SU-DHL-6 (cell line): ENCODE data around the gene TMEM59L.

Experiments used
- H2AFZ ChIP-seq: fragments of 200-600 bp; sonication (generic); 2 replicates; pipeline ENCODE4 v1.6.1; 2014; ENCODE audit warnings: low read depth, mild to moderate bottlenecking, moderate library complexity, mixed read lengths, antibody characterized with exemption, low read length; ENCODE audit not compliant: severe bottlenecking
- H3F3A ChIP-seq: fragments of 200-600 bp; shearing (Covaris generic); 2 replicates; pipeline ENCODE4 v1.6.0; 2016; ENCODE audit warnings: antibody characterized with exemption, mild to moderate bottlenecking; ENCODE audit not compliant: insufficient read depth
- H3K27ac ChIP-seq: fragments of 200-600 bp; sonication (generic); 2 replicates; pipeline ENCODE4 v1.5.1; 2016; ENCODE audit warnings: low read depth, mild to moderate bottlenecking, low read length, moderate library complexity, mixed read lengths
- H3K27me3 ChIP-seq: fragments of 200-600 bp; sonication (generic), shearing (Covaris generic); 2 replicates; pipeline ENCODE4 v1.6.0; 2014; ENCODE audit warnings: mild to moderate bottlenecking, low read length
- H3K36me3 ChIP-seq: fragments of 200-600 bp; sonication (generic); 2 replicates; pipeline ENCODE4 v1.6.1; 2014; ENCODE audit warnings: mild to moderate bottlenecking, low read length, mixed read lengths
- H3K4me2 ChIP-seq: fragments of 300-600, 200-600 bp; shearing (Covaris generic), sonication (generic); 2 replicates; pipeline ENCODE4 v1.6.0; 2014; ENCODE audit warnings: low read length, low read depth, mild to moderate bottlenecking; ENCODE audit not compliant: poor library complexity, severe bottlenecking
- H3K4me3 ChIP-seq: fragments of 200-600 bp; sonication (generic); 2 replicates; pipeline ENCODE4 v1.5.1; 2014; ENCODE audit warnings: antibody characterized with exemption, low read length, mild to moderate bottlenecking, mixed read lengths; ENCODE audit not compliant: insufficient read depth, poor library complexity, severe bottlenecking
- H3K79me2 ChIP-seq: fragments of 200-600 bp; sonication (generic); 2 replicates; pipeline ENCODE4 v1.6.1; 2014; ENCODE audit warnings: mild to moderate bottlenecking, low read length, moderate library complexity; ENCODE audit not compliant: insufficient read depth
- H3K9ac ChIP-seq: fragments of 200-600 bp; sonication (generic); 2 replicates; pipeline ENCODE4 v1.7.0; 2014; ENCODE audit warnings: mild to moderate bottlenecking, low read length
- H3K9me2 ChIP-seq: fragments of 200-600 bp; sonication (generic); replicated peaks from 2 replicates; pipeline ENCODE4 v1.6.1; 2014; ENCODE audit warnings: low read length; ENCODE audit not compliant: insufficient read depth
- H3K9me3 ChIP-seq: fragments of 200-600 bp; sonication (generic); 2 replicates; pipeline ENCODE4 v1.6.1; 2014; ENCODE audit warnings: low read length, mixed read lengths; ENCODE audit not compliant: insufficient read depth
- H4K20me1 ChIP-seq: fragments of 200-600 bp; sonication (generic); 2 replicates; pipeline ENCODE4 v1.6.1; 2014; ENCODE audit warnings: low read depth, mild to moderate bottlenecking, antibody characterized with exemption, low read length, moderate library complexity, mixed read lengths
- EZH2phosphoT487 ChIP-seq: fragments of 200-600 bp; sonication (generic), shearing (Covaris generic); conservative IDR thresholded peaks from 2 replicates; pipeline ENCODE4 v1.6.1; 2018; ENCODE audit warnings: mild to moderate bottlenecking, antibody characterized with exemption, low read length, moderate library complexity, mixed read lengths
- TF ChIP-seq, protein P1 (sequence below): fragments of 200-600 bp; sonication (generic); IDR thresholded peaks from one replicate; pipeline ENCODE4 v1.5.1; 2017; ENCODE audit warnings: antibody characterized with exemption, mild to moderate bottlenecking, low read length, moderate library complexity; ENCODE audit not compliant: insufficient read depth, poor library complexity, severe bottlenecking

Gene TMEM59L

DNA sequence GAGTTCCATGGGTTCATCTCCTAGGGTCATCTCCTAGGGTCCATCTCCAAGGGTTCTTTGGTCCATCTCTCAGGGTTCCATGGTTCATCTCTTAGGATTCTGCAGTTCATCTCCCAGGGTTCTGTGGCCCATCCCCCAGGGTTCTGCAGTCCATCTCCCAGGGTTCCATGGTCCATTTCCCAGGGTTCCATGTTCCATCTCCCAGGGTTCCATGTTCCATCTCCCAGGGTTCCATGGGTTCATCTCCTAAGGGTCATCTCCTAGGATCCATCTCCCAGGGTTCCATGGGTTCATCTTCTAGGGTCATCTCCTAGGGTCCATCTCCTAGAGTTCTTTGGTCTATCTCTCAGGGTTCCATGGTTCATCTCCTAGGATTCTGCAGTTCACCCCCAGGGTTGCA, 4.9 kb downstream of the TMEM59L start:
- Histone ChIP-seq H3F3A (no peaks in the 10 kb centered on the region), H2AFZ (no peak overlapping the region), H3K27ac (no peak overlapping the region), H3K4me2 (no peak overlapping the region), H3K9ac (no peak overlapping the region), H4K20me1 (no peaks in the 10 kb centered on the region), H3K27me3 (no peaks in the 10 kb centered on the region), H3K9me2 (no peaks in the 10 kb centered on the region), H3K4me3 (no peak overlapping the region), H3K9me3 (no peaks in the 10 kb centered on the region), H3K36me3 (no peaks in the 10 kb centered on the region), H3K79me2 (no peaks in the 10 kb centered on the region)
- no peak for TF ChIP-seq EZH2phosphoT487
- TF ChIP-seq, protein P1, sequence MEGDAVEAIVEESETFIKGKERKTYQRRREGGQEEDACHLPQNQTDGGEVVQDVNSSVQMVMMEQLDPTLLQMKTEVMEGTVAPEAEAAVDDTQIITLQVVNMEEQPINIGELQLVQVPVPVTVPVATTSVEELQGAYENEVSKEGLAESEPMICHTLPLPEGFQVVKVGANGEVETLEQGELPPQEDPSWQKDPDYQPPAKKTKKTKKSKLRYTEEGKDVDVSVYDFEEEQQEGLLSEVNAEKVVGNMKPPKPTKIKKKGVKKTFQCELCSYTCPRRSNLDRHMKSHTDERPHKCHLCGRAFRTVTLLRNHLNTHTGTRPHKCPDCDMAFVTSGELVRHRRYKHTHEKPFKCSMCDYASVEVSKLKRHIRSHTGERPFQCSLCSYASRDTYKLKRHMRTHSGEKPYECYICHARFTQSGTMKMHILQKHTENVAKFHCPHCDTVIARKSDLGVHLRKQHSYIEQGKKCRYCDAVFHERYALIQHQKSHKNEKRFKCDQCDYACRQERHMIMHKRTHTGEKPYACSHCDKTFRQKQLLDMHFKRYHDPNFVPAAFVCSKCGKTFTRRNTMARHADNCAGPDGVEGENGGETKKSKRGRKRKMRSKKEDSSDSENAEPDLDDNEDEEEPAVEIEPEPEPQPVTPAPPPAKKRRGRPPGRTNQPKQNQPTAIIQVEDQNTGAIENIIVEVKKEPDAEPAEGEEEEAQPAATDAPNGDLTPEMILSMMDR: no peak

DNA sequence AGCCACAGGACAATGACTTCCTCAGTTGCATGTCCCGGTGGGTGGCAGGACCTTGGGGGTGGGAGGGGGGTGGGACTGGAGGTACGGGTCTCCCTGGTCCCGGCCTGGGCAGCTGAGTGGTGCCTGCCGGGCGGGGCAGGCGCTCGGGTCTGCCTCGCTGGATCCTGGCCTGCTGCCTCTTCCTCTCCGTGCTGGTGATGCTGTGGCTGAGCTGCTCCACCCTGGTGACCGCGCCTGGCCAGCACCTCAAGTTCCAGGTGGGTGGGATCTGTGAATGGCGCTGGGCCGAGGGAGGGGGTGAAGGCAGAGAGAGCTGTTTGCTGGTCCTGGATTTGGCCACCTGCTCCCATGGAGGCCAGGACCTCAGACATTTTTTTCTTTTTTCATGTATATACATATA, 5.6 kb downstream of the TMEM59L start:
- no peaks in the 10 kb centered on the region for H3K79me2 ChIP-seq
- no peak overlapping the region for H2AFZ ChIP-seq
- no peaks in the 10 kb centered on the region for H3K36me3 ChIP-seq
- TF ChIP-seq, protein P1: no peak
- TF ChIP-seq EZH2phosphoT487: no peak
- H3K4me3 ChIP-seq: no peak overlapping the region
- no peaks in the 10 kb centered on the region for H3K27me3 ChIP-seq
- H3K4me2 ChIP-seq: no peak overlapping the region
- no peaks in the 10 kb centered on the region for H3K9me3 ChIP-seq
- no peak overlapping the region for H3K9ac ChIP-seq
- H3K9me2 ChIP-seq: no peaks in the 10 kb centered on the region
- H4K20me1 ChIP-seq: no peaks in the 10 kb centered on the region
- H3F3A ChIP-seq: no peaks in the 10 kb centered on the region
- no peak overlapping the region for H3K27ac ChIP-seq

DNA sequence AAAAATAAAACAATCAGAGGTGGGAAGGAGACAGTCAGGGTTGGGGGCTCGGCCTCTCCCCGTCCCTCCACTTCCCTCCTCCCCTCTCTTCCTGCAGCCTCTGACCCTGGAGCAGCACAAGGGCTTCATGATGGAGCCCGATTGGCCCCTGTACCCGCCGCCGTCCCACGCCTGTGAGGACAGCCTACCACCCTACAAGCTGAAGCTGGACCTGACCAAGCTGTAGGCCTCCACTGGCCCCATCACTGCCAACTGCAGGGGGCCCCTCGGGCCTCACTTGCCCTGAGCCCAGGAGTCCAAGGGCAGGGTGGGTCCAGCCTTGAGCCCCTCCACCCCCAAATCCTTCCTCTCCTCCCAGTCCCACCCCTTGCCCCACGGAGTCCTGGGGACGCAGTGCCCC, 7.6 kb downstream of the TMEM59L start:
- H3K9me2 ChIP-seq: no peaks in the 10 kb centered on the region
- H3K9ac ChIP-seq: no peak overlapping the region
- H2AFZ ChIP-seq: no peak overlapping the region
- no peak overlapping the region for H3K4me2 ChIP-seq
- H3K36me3 ChIP-seq: no peaks in the 10 kb centered on the region
- no peaks in the 10 kb centered on the region for H3F3A ChIP-seq
- TF ChIP-seq EZH2phosphoT487: no peak
- TF ChIP-seq, protein P1: no peak
- no peak overlapping the region for H3K4me3 ChIP-seq
- H3K79me2 ChIP-seq: no peaks in the 10 kb centered on the region
- no peaks in the 10 kb centered on the region for H4K20me1 ChIP-seq
- H3K27me3 ChIP-seq: no peaks in the 10 kb centered on the region
- H3K27ac ChIP-seq: no peak overlapping the region
- no peaks in the 10 kb centered on the region for H3K9me3 ChIP-seq
